H9 (cell line): ENCODE results near the gene PTPRN2. TPM values are rescaled to one million over a fixed set of nuclear protein-coding genes. Genes with fewer than 3 reads are reported as not detected.

Experiments used
- DNase-seq: peaks from one replicate; pipeline ENCODE4 v3.0.0-alpha.2; 2017
- H2AFZ ChIP-seq: one replicate; pipeline ENCODE4 v1.6.1; 2013; ENCODE audit warnings: mild to moderate bottlenecking, low read length, control low read depth, moderate library complexity
- H2AK5ac ChIP-seq: 2 replicates; pipeline ENCODE4 v1.6.1; 2013; ENCODE audit warnings: low read length, control low read depth, mixed read lengths; ENCODE audit not compliant: insufficient read length
- H2BK120ac ChIP-seq: one replicate; pipeline ENCODE4 v1.6.1; 2013; ENCODE audit warnings: low read depth, mild to moderate bottlenecking, low read length, control low read depth, inconsistent platforms; ENCODE audit not compliant: poor library complexity, severe bottlenecking
- H2BK12ac ChIP-seq: 2 replicates; pipeline ENCODE4 v1.6.1; 2013; ENCODE audit warnings: low read length, control low read depth, mixed read lengths, low read depth; ENCODE audit not compliant: insufficient read length
- H2BK15ac ChIP-seq: 2 replicates; pipeline ENCODE4 v1.6.1; 2013; ENCODE audit warnings: low read depth, low read length, control low read depth
- H2BK20ac ChIP-seq: one replicate; pipeline ENCODE4 v1.6.1; 2013; ENCODE audit warnings: low read depth, mild to moderate bottlenecking, low read length, control low read depth, inconsistent platforms; ENCODE audit not compliant: poor library complexity, severe bottlenecking
- H2BK5ac ChIP-seq: 2 replicates; pipeline ENCODE4 v1.6.1; 2013; ENCODE audit warnings: low read length, control low read depth, mixed read lengths; ENCODE audit not compliant: insufficient read length
- H3K14ac ChIP-seq: 2 replicates; pipeline ENCODE4 v1.6.1; 2013; ENCODE audit warnings: low read length, control low read depth; ENCODE audit not compliant: insufficient read depth
- H3K18ac ChIP-seq: 2 replicates; pipeline ENCODE4 v1.6.1; 2013; ENCODE audit warnings: low read depth, mild to moderate bottlenecking, mixed read lengths, low read length, control low read depth; ENCODE audit not compliant: insufficient read length
- H3K23ac ChIP-seq: 2 replicates; pipeline ENCODE4 v1.6.1; 2013; ENCODE audit warnings: low read length, control low read depth, mixed read lengths, low read depth; ENCODE audit not compliant: insufficient read length
- H3K23me2 ChIP-seq: 2 replicates; pipeline ENCODE4 v1.6.1; 2013; ENCODE audit warnings: low read depth, mild to moderate bottlenecking, mixed read lengths, low read length, control low read depth; ENCODE audit not compliant: insufficient read length, poor library complexity, severe bottlenecking
- H3K27ac ChIP-seq: 2 replicates; pipeline ENCODE4 v1.5.1; 2013; ENCODE audit warnings: low read length, control low read depth, mixed read lengths, low read depth; ENCODE audit not compliant: insufficient read length
- H3K27me3 ChIP-seq: 2 replicates; pipeline ENCODE4 v1.6.1; 2013; ENCODE audit warnings: low read length, control low read depth, inconsistent platforms; ENCODE audit not compliant: insufficient read depth
- H3K4ac ChIP-seq: 2 replicates; pipeline ENCODE4 v1.6.1; 2013; ENCODE audit warnings: low read depth, mild to moderate bottlenecking, control low read depth, inconsistent platforms, low read length, moderate library complexity
- H3K4me1 ChIP-seq: 2 replicates; pipeline ENCODE4 v1.6.1; 2013; ENCODE audit warnings: low read length, control low read depth, inconsistent platforms; ENCODE audit not compliant: insufficient read depth
- H3K4me2 ChIP-seq: 2 replicates; pipeline ENCODE4 v1.6.1; 2013; ENCODE audit warnings: low read length, control low read depth, mixed read lengths; ENCODE audit not compliant: insufficient read length, insufficient read depth
- H3K56ac ChIP-seq: 2 replicates; pipeline ENCODE4 v1.6.1; 2013; ENCODE audit warnings: low read depth, mild to moderate bottlenecking, mixed read lengths, low read length, control low read depth; ENCODE audit not compliant: insufficient read length
- H3K79me1 ChIP-seq: 2 replicates; pipeline ENCODE4 v1.6.1; 2013; ENCODE audit warnings: low read depth, mild to moderate bottlenecking, moderate library complexity, low read length, control low read depth, inconsistent platforms; ENCODE audit not compliant: insufficient read depth, poor library complexity, severe bottlenecking
- H3K79me2 ChIP-seq: 2 replicates; pipeline ENCODE4 v1.6.1; 2013; ENCODE audit warnings: low read length, control low read depth, inconsistent platforms; ENCODE audit not compliant: insufficient read depth
- H3K9ac ChIP-seq: 2 replicates; pipeline ENCODE4 v1.6.1; 2013; ENCODE audit warnings: low read length, control low read depth, mixed read lengths; ENCODE audit not compliant: insufficient read length; ENCODE audit errors: extremely low read depth
- H3K9me3 ChIP-seq: one replicate; pipeline ENCODE4 v1.6.1; 2013; ENCODE audit warnings: low read depth, low read length, inconsistent platforms; ENCODE audit not compliant: control insufficient read depth
- H3T11ph ChIP-seq: one replicate; pipeline ENCODE4 v1.6.1; 2013; ENCODE audit warnings: mild to moderate bottlenecking, low read length, control low read depth, inconsistent platforms
- H4K20me1 ChIP-seq: one replicate; pipeline ENCODE4 v1.6.1; 2013; ENCODE audit not compliant: control insufficient read depth, insufficient read length, insufficient read depth
- H4K5ac ChIP-seq: 2 replicates; pipeline ENCODE4 v1.6.1; 2013; ENCODE audit warnings: low read depth, mild to moderate bottlenecking, mixed read lengths, low read length, control low read depth; ENCODE audit not compliant: insufficient read length
- H4K8ac ChIP-seq: replicated peaks from 2 replicates; pipeline ENCODE4 v1.6.1; 2013; ENCODE audit warnings: low read length, control low read depth, mixed read lengths, low read depth; ENCODE audit not compliant: insufficient read length
- H4K91ac ChIP-seq: 2 replicates; pipeline ENCODE4 v1.6.1; 2013; ENCODE audit warnings: low read depth, mild to moderate bottlenecking, moderate library complexity, mixed read lengths, low read length, control low read depth; ENCODE audit not compliant: insufficient read length
- H3K27ac Mint-ChIP-seq, 3 experiments: 2 replicates in 2 of 3; 3 replicates in 1 of 3; pipeline ENCODE4 v1.8.0; 2020 to 2021; ENCODE audit warnings: mixed read lengths in 3 of 3, mild to moderate bottlenecking in 1 of 3, moderate library complexity in 1 of 3
- H3K27me3 Mint-ChIP-seq: 2 replicates; pipeline ENCODE4 v1.8.0; 2021; ENCODE audit warnings: low read depth, mild to moderate bottlenecking, moderate library complexity, mixed read lengths
- H3K36me3 Mint-ChIP-seq, 3 experiments: 2 replicates in 2 of 3; 3 replicates in 1 of 3; pipeline ENCODE4 v1.8.0; 2020 to 2021; ENCODE audit warnings: low read depth in 3 of 3, mixed read lengths in 3 of 3; ENCODE audit not compliant: insufficient read depth in 1 of 3
- H3K4me1 Mint-ChIP-seq, 2 experiments: 2 replicates each; pipeline ENCODE4 v1.8.0; 2020; ENCODE audit warnings: mixed read lengths in 2 of 2
- H3K4me3 Mint-ChIP-seq, 2 experiments: 2 replicates in 1 of 2; 3 replicates in 1 of 2; pipeline ENCODE4 v1.8.0; 2020 to 2021; ENCODE audit warnings: mild to moderate bottlenecking in 2 of 2, mixed read lengths in 2 of 2, moderate library complexity in 1 of 2
- H3K9me3 Mint-ChIP-seq, 2 experiments: 2 replicates in 1 of 2; 3 replicates in 1 of 2; pipeline ENCODE4 v1.8.0; 2020; ENCODE audit warnings: mild to moderate bottlenecking in 2 of 2, mixed read lengths in 2 of 2, moderate library complexity in 1 of 2
- WGBS: extraction: QIAGEN DNeasy Blood & Tissue Kit; methylation state at CpG from one replicate; pipeline ENCODE4 v1.1.7; 2013; ENCODE audit warnings: missing lambda C conversion rate, low lambda C conversion rate, mixed read lengths; ENCODE audit not compliant: insufficient read length; ENCODE audit errors: extremely low coverage; 5-methylcytosine and 5-hydroxymethylcytosine counted together
- total RNA-seq: library from RNA; stranded (reverse); gene quantifications from 2 replicates; pipeline ENCODE4 v1.2.1, GENCODE V29; 2021
- TF ChIP-seq, protein P1 (sequence below): fragments of 200-600 bp; sonication (generic); conservative IDR thresholded peaks from 3 replicates; pipeline ENCODE4 v1.8.0; 2021; ENCODE audit warnings: antibody characterized with exemption, mild to moderate bottlenecking

PTPRN2 gene
- total RNA-seq, 1 experiment from 2014 or later: 5.2 TPM

DNA sequence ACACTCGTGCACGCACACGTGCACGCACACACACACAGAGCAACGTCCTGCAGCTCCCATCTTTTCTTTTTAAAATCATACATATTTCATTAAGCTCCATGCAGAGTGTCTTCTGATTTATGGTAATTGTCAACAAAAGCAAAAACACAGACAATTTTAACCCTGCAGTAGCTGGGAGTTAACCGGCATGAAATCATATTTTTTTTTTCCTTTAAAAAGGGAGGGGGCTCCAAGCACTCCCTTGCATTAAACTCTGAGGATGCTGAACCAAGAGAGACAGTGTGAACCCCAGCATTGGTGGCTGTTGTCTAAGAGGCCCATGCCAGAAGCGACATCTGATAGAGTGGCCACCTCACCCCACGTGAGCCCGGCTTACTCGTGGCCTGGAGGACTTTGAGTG lies 708.2 kb downstream of the PTPRN2 start:
- H4K5ac ChIP-seq: no peak overlapping the region

More for the DNA sequence above, 708.2 kb downstream of the PTPRN2 start:
- Histone ChIP-seq H2AK5ac (no peak overlapping the region), H2AFZ (no peak overlapping the region), H4K20me1 (no peaks in the 10 kb centered on the region), H3K56ac (no peak overlapping the region), H2BK120ac (no peak overlapping the region), H3K18ac (no peak overlapping the region), H2BK20ac (no peak overlapping the region), H4K91ac (no peak overlapping the region), H3K79me1 (no peaks in the 10 kb centered on the region), H3K4ac (no peak overlapping the region), H3K27me3 (no peaks in the 10 kb centered on the region), H3K9ac (no peak overlapping the region), H2BK15ac (no peak overlapping the region), H4K8ac (no peak overlapping the region), H3K79me2 (no peaks in the 10 kb centered on the region), H2BK5ac (no peak overlapping the region), H3K27ac (no peak overlapping the region), H3K23ac (no peak overlapping the region), H3K23me2 (no peaks in the 10 kb centered on the region), H3K14ac (no peak overlapping the region), H2BK12ac (no peak overlapping the region), H3K4me2 (no peak overlapping the region), H3K4me1 (no peaks in the 10 kb centered on the region; the same call in 1 of the 2 replicates), H3T11ph (no peak overlapping the region), H3K9me3 (peaks cover 13% of the 10 kb centered on the region)
- H3K36me3 Mint-ChIP-seq: peaks cover 5 to 10% (median 9%) of the 10 kb centered on the region in 3 experiments; a peak in 6 of 7 replicates
- TF ChIP-seq, protein P1, sequence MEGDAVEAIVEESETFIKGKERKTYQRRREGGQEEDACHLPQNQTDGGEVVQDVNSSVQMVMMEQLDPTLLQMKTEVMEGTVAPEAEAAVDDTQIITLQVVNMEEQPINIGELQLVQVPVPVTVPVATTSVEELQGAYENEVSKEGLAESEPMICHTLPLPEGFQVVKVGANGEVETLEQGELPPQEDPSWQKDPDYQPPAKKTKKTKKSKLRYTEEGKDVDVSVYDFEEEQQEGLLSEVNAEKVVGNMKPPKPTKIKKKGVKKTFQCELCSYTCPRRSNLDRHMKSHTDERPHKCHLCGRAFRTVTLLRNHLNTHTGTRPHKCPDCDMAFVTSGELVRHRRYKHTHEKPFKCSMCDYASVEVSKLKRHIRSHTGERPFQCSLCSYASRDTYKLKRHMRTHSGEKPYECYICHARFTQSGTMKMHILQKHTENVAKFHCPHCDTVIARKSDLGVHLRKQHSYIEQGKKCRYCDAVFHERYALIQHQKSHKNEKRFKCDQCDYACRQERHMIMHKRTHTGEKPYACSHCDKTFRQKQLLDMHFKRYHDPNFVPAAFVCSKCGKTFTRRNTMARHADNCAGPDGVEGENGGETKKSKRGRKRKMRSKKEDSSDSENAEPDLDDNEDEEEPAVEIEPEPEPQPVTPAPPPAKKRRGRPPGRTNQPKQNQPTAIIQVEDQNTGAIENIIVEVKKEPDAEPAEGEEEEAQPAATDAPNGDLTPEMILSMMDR: no peak
- peaks cover 15% of the 10 kb centered on the region for H3K27me3 Mint-ChIP-seq
- no peak for DNase-seq
- peaks cover 8 to 19% of the 10 kb centered on the region in 2 experiments for H3K9me3 Mint-ChIP-seq
- no CpG with 5 or more reads among the region's 10 CpGs for WGBS
- no peak overlapping the region for H3K4me3 Mint-ChIP-seq
- H3K4me1 Mint-ChIP-seq: peaks cover 2 to 7% of the 10 kb centered on the region in 2 experiments; a peak in 3 of 4 replicates
- H3K27ac Mint-ChIP-seq: no peak overlapping the region; a peak in 1 of 7 replicates
